ENCODE data around the gene TF. TPM values are rescaled to one million over a fixed set of nuclear protein-coding genes. Genes with fewer than 3 reads are reported as not detected.
A peak's percentile ranks its signal among the peaks of the same experiment; 100 is the strongest.
"Not testable (repeated sequence)": the region's sequence is repeated elsewhere in the genome, so short reads cannot be mapped to it uniquely, and the experiment has no call there.

TF gene
- total RNA-seq, 1 donor from 2014 or later: 40.6 TPM

DNA sequence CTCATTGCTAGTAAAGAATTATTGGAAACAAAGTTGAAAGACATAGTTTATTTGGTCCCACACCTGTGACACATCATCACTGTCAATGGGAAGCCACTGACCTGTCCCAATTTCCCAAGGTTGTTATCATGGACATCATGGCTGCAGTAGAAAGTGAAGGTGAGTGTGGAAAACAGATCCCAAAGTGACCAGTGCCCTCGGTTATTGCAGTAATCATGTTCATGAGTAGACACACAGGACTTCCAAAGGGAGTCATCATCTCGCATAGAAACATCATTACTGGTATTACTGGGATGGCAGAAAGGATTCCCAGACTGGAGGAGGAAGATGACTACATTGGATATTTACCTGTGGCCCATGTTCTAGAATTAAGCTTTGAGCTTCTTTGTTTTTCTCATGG, 14.7 kb downstream of the TF start:
- no peak for ATAC-seq
- no peak for DNase-seq (ENCODE audit: low spot score)
- intact Hi-C loops (cut with DNase I): no loop called here

GRCh38 chr3:133761605-133762484, 15.7 kb downstream of the TF start:
- ATAC-seq (no peak), DNase-seq (ENCODE audit: low spot score) (no peak)
- intact Hi-C loops (cut with DNase I): no loop called here

GRCh38 chr3:133762539-133762938, 16.3 kb downstream of the TF start:
- no peak for ATAC-seq
- no peak for DNase-seq (ENCODE audit: low spot score)
- intact Hi-C loops (cut with DNase I): no loop called here

DNA sequence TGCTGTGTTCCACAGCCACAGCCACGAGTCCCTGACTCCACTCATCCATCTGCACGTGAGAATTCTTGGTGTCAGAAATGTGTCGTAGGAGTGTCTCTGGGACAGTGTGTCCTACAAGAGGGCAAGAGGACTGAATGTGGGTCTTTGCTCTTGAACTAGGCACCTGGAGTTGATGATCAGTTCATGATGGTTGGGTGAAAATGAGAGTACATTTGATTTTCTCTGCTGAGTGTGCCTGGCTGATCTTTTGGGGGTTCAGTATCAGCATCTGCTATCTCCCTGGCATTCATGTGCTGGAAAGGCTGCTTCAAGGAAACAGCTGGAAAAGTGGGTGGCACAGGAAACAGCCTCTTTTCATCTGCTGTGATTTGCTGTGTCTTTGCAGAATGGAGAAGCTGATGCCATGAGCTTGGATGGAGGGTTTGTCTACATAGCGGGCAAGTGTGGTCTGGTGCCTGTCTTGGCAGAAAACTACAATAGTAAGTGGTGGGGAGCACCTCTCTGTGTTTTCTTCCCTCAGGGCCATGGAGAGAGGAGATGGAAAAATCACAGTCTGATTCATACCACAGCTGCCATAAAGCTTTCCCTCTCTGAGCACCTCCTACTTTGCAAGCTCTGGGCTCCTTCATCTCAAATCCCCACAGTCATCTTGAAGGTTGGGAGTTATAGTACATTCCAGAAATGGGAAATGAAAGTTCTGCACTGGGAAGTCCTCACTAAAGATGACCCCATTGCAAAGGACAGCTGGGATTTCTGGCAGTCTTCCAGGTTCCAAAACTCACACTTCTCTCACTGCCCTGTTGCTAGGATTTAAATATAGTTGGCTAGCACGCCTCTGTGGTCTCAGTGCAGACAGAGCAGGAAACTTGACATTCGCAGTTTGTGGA, 17.8 kb downstream of the TF start:
- ATAC-seq: peak; percentile 60
- intact Hi-C loops (cut with DNase I): no loop called here
- DNase-seq (ENCODE audit: low spot score): no peak

GRCh38 chr3:133765256-133765655, 19.1 kb downstream of the TF start:
- intact Hi-C loops (cut with DNase I): no loop called here
- DNase-seq (ENCODE audit: low spot score) (no peak), ATAC-seq (no peak)

GRCh38 chr3:133767607-133768006, 21.4 kb downstream of the TF start:
- ATAC-seq: no peak
- intact Hi-C loops (cut with DNase I): no loop called here
- no peak for DNase-seq (ENCODE audit: low spot score)

DNA sequence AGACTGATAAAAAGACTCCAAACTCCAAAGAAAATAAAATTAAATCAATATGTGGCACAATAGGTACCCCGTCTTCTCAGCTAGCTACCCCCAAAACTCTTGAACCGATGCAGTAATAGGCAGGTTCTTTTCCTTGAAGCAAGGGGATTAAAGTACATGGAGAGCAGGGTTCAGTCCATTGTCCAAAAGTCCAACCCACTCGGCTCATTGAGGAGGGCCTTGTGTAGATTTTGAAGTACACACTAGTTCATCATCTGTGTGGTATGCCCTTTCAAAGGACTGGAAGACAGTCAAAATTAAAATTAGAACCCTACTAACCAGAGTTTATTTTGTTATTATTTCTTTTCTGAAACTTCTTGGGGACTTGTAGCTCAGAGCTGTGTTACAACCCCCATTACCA, 23.3 kb downstream of the TF start:
- intact Hi-C loops (cut with DNase I): no loop called here
- DNase-seq (ENCODE audit: low spot score) (no peak), ATAC-seq (no peak)

- intact Hi-C loops (cut with DNase I): no loop called here
Observed at GRCh38 chr3:133773732-133774131, 27.5 kb downstream of the TF start.

DNA sequence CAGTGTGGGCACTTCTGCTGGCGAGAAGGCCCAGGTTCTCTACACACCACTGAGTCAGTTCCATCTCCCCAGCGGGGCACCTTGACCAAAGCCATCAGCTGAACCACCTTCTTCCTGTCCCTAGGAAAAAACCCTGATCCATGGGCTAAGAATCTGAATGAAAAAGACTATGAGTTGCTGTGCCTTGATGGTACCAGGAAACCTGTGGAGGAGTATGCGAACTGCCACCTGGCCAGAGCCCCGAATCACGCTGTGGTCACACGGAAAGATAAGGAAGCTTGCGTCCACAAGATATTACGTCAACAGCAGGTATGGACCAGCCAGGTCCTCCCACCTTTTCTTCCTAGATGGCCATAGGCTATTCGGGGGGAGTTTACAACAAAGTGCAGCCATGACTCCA, 29.1 kb downstream of the TF start:
- intact Hi-C loops (cut with DNase I): no loop called here
- ATAC-seq: no peak

More at GRCh38 chr3:133773732-133774131, 27.5 kb downstream of the TF start:
- DNase-seq (ENCODE audit: low spot score) (no peak), ATAC-seq (no peak)

GRCh38 chr3:133775835-133776234, 29.6 kb downstream of the TF start:
- ATAC-seq (no peak), DNase-seq (ENCODE audit: low spot score) (no peak)
- intact Hi-C loops (cut with DNase I): no loop called here

More for the DNA sequence above, 29.1 kb downstream of the TF start:
- DNase-seq (ENCODE audit: low spot score): no peak

GRCh38 chr3:133776794-133777438, 30.7 kb downstream of the TF start:
- intact Hi-C loops (cut with DNase I): no loop called here
- ATAC-seq (no peak), DNase-seq (ENCODE audit: low spot score) (no peak)

- no peak for ATAC-seq
- DNase-seq (ENCODE audit: low spot score): no peak
- intact Hi-C loops (cut with DNase I): no loop called here
Observed at GRCh38 chr3:133777807-133778568, 31.8 kb downstream of the TF start.

DNA sequence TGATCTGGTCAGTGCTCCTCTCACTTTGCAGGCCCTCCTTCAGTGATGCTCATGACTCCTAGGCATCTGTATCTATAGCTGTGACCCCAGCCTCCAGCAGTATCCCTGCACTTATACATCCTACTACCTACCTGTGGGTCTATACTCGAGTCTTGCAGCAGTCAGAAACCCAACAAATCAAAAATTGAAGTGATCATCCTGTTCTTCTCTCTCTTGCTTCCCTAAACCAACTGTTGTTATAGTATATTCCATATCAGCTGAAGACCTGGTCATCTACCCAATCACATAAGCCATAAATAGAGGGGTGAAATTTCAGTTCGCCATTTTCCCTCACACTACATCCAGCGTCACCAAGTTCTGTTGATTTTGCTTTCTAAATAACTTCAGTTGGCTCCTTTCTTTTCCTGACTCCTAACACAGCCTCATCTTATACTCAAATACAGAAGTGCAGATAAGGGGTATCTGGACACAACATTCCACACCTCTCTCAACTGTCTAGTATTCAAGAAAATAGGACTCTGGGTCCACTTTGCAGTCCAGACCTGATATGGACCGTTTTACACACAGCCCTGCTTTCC, 33.5 kb downstream of the TF start:
- ATAC-seq (no peak), DNase-seq (ENCODE audit: low spot score) (no peak)
- intact Hi-C loops (cut with DNase I): no loop called here

GRCh38 chr3:133780756-133781155, 34.6 kb downstream of the TF start:
- ATAC-seq; intact Hi-C loops (cut with DNase I); DNase-seq (ENCODE audit: low spot score): not testable (repeated sequence)

DNA sequence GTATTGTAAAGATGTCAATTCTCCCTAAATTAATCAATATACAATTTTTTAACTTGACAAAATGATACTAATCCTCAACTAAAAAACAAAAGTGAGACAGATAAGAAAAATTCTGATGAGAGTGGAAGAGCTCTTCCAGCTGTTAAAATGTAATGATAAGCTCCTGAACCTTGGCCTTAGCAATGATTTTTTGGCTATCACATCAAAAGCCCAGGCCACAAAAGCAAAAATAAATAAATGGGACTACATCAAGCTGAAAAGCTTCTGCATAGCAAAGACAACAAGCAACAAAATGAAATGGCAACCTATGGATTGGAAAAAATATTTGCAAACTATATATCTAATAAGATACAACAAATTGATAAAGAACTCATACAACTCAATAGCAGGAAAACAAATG, 35.4 kb downstream of the TF start:
- no peak for ATAC-seq
- intact Hi-C loops (cut with DNase I): no loop called here

GRCh38 chr3:133782454-133782853, 36.3 kb downstream of the TF start:
- DNase-seq (ENCODE audit: low spot score) (no peak), ATAC-seq (no peak)
- intact Hi-C loops (cut with DNase I): no loop called here

More for the DNA sequence above, 35.4 kb downstream of the TF start:
- no peak for DNase-seq (ENCODE audit: low spot score)

DNA sequence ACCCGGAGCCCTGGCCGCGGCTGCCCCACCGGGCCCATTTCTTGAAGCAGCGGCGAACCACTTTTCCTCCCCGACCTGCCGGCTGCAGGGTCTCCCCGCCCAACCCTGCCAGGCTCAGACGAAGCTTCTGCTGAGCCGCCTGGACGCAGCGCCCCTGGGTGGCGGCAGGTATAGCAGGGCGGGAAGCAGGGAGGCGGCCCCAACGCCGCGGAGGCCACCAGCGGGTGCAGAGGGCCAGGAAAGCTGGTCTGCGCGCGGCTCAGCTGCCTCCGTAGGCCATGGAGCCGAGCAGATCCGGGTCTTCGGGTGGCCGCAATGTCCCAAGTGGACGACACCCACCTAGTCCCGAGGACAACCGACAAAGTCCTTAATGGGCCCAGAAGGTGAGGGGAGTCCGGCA, 37.6 kb downstream of the TF start:
- DNase-seq (ENCODE audit: low spot score): no peak
- intact Hi-C loops (cut with DNase I): no loop called here
- no peak for ATAC-seq

- intact Hi-C loops (cut with DNase I): no loop called here
- DNase-seq (ENCODE audit: low spot score) (no peak), ATAC-seq (no peak)
Observed at GRCh38 chr3:133788024-133788423, 41.8 kb downstream of the TF start.
